ENCODE measurements around the gene TMEM42.
"Not testable (repeated sequence)": the region's sequence is repeated elsewhere in the genome, so short reads cannot be mapped to it uniquely, and the experiment has no call there.

The TMEM42 gene

DNA sequence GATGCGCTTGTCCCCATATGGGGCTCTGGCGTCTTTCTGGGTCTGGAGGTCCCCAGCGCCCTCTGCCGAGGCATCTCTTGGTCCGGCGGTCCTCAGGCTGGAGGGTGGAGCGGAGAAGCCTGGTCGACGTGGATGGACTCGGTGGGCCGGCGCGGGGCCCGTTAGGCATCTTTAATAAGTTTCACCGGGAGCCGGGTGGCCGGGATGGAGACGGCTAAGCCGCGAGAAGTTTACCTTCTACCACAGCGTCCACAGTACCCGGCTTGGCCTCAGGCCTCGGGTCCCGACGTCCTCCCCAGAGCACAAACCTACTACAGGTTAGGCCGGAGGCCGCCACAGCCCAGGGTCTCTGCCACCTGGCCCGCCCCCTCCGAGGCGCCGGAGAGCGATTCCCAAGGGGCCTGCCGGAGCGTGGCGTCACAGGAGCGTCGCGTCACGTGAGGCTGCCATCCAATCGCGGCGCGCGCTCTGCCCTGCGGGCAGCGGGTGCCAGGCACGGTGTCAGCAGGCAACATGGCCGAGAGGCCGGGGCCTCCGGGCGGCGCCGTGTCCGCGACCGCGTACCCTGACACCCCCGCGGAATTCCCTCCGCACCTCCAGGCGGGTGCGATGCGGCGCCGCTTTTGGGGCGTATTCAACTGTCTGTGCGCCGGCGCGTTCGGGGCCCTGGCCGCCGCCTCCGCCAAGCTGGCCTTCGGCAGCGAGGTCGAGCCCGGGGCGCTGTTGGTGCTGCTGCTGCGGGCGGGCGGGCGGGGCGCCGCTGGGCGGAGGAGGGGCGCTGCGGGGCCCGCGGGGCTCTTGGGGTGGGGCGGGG lies at the start of gene TMEM42:
TMEM42 (plus strand) TSS at position 501 of the 814 bp plus-strand sequence; CDS start at position 514, 13 bp downstream.
- H3K4me1 Mint-ChIP-seq (ENCODE audit: low read depth): peaks cover 32% of the 10 kb centered on the region
- H3K36me3 Mint-ChIP-seq (ENCODE audit: low read depth): peaks cover 10% of the 10 kb centered on the region
- H3K27me3 Mint-ChIP-seq (ENCODE audit: low read depth): no peaks in the 10 kb centered on the region
- H3K9me3 Mint-ChIP-seq: no peaks in the 10 kb centered on the region
- peak within 1 kb of the TSS; percentile 88 for H3K4me3 Mint-ChIP-seq
- H3K27ac Mint-ChIP-seq: peak within 1 kb of the TSS; percentile 93
- DNase-seq (ENCODE audit: low spot score): peak; percentile 90

DNA sequence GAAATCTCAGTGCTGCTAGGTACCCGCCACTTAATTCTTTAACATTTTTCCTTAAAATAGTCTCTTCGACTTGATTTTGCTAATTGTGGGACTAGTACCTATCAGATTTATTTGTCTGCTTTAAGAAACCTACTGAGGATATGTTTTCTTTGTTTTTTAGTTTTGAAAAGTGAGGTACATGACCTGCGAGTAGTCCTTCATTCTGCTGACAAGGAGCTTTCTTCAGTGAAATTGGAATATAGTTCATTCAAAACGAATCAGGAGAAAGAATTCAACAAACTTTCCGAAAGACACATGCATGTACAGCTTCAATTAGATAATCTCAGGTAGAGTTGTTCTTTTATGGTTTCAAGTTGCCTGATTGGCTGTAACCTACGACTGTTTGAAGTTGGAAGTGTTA lies 47.0 kb upstream of the TMEM42 start:
- no peak for DNase-seq (ENCODE audit: low spot score)
- no peaks in the 10 kb centered on the region for H3K4me1 Mint-ChIP-seq (ENCODE audit: low read depth)
- no peaks in the 10 kb centered on the region for H3K27me3 Mint-ChIP-seq (ENCODE audit: low read depth)
- H3K9me3 Mint-ChIP-seq: peaks cover 26% of the 10 kb centered on the region
- H3K4me3 Mint-ChIP-seq: no peak overlapping the region
- H3K27ac Mint-ChIP-seq: no peak overlapping the region
- H3K36me3 Mint-ChIP-seq (ENCODE audit: low read depth): peaks cover 70% of the 10 kb centered on the region

DNA sequence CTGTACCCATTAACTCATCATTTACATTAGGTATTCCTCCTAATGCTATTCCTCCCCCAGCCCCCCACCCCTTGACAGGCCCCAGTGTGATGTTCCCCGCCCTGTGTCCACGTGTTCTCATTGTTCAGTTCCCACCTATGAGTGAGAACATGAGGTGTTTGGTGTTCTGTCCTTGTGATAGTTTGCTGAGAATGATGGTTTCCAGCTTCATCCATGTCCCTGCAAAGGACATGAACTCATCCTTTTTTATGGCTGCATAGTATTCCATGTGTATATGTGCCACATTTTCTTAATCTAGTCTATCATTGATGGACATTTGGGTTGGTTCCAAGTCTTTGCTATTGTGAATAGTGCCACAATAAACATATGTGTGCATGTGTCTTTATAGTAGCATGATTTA lies 45.4 kb upstream of the TMEM42 start:
- not testable (repeated sequence) for H3K4me1 Mint-ChIP-seq (ENCODE audit: low read depth); DNase-seq (ENCODE audit: low spot score); H3K27ac Mint-ChIP-seq; H3K27me3 Mint-ChIP-seq (ENCODE audit: low read depth); H3K4me3 Mint-ChIP-seq
- Mint-ChIP-seq H3K36me3 (ENCODE audit: low read depth) (peaks cover 76% of the 10 kb centered on the region), H3K9me3 (peaks cover 26% of the 10 kb centered on the region)

DNA sequence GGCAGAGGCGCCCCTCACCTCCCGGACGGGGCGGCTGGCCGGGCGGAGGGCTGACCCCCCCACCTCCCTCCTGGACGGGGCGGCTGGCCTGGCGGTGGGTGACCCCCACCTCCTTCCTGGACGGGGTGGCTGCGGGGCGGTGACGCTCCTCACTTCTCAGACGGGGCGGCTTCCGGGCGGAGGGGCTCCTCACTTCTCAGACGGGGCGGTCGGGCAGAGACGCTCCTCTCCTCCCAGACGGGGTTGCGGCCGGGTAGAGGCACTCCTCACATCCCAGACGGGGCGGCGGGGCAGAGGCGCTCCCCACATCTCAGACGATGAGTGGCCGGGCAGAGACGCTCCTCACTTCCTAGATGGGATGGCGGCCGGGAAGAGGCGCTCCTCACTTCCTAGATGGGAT lies 40.5 kb upstream of the TMEM42 start:
- H3K27me3 Mint-ChIP-seq (ENCODE audit: low read depth): not testable (repeated sequence)
- peaks cover 79% of the 10 kb centered on the region for H3K36me3 Mint-ChIP-seq (ENCODE audit: low read depth)

DNA sequence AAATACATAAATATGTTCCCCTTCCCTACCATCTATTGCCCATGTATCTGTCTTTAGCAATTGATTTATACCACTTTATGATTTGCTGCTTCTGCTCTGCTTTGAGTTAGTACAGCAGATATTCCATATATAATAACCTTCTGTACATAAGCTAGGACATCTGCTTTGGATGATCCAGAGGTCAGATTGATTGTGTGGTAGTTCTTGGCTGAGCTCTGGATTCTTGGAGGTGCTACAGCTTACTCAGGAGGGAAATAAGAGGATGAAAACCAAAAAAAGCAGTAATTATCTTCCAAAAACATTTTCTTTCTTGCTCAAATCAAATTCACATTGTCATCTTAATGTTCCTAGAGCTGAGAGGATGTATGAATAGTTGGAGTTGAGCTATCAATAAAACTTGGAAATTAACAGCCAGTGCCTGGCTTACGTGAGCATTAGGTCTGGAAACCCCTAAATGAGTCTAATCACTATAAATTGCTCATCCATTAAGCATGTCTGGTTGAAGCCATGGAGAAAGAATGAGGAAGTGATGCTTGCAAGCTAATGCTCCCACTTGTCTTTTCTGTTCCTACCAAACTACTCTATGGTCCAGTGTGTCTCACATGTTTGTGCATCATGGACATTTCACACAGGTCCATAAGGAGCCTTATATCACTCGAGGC lies 36.3 kb upstream of the TMEM42 start:
- Mint-ChIP-seq H3K4me3 (no peak overlapping the region), H3K27me3 (ENCODE audit: low read depth) (no peaks in the 10 kb centered on the region), H3K9me3 (peaks cover 9% of the 10 kb centered on the region), H3K36me3 (ENCODE audit: low read depth) (peaks cover 66% of the 10 kb centered on the region), H3K4me1 (ENCODE audit: low read depth) (no peaks in the 10 kb centered on the region), H3K27ac (no peak overlapping the region)
- DNase-seq (ENCODE audit: low spot score): no peak

More for the DNA sequence above, 40.5 kb upstream of the TMEM42 start:
- H3K27ac Mint-ChIP-seq; H3K4me3 Mint-ChIP-seq; H3K4me1 Mint-ChIP-seq (ENCODE audit: low read depth); DNase-seq (ENCODE audit: low spot score): not testable (repeated sequence)
- peaks cover 35% of the 10 kb centered on the region for H3K9me3 Mint-ChIP-seq

DNA sequence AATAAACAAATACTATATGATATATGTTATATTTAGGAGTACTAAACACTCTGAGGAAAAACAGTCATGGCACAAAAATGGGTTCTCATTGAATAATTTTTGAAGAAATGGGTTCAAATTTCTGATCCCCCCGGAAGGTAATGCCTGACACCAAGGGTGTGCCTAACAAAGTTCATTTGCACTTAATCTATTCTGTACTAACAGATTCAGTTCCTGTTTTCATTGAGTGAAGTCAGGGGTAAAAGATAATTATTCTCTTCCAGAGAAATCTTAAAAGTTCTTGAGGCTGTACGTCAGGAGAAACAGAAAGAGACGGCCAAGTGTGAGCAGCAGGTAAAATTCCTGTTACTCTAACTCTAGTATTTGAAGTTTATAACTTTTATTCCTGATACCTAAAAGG lies 34.5 kb upstream of the TMEM42 start:
- Mint-ChIP-seq H3K4me3 (no peak overlapping the region), H3K36me3 (ENCODE audit: low read depth) (peaks cover 69% of the 10 kb centered on the region), H3K27ac (no peak overlapping the region), H3K9me3 (peaks cover 6% of the 10 kb centered on the region), H3K4me1 (ENCODE audit: low read depth) (no peaks in the 10 kb centered on the region), H3K27me3 (ENCODE audit: low read depth) (no peaks in the 10 kb centered on the region)
- no peak for DNase-seq (ENCODE audit: low spot score)

DNA sequence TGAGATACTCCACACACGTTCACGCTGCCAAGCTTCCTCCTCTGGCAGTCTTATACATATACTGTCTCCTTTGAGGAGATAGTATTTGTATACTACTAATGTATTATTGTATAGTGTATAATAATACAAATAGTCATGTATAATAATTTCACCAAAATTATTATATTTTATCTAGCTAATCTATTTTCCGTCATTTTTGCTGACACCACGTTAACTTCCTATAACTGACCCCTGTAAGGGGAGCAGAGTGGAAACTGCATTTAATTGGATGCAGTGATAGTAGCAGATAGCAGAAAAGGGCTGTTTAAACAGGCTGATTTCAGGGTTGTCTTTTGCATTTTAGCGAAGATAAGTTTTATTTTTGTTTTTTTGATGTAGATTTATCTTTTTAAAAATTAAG lies 30.5 kb upstream of the TMEM42 start:
- H3K36me3 Mint-ChIP-seq (ENCODE audit: low read depth): peaks cover 65% of the 10 kb centered on the region
- H3K27me3 Mint-ChIP-seq (ENCODE audit: low read depth): no peaks in the 10 kb centered on the region
- H3K9me3 Mint-ChIP-seq: peaks cover 6% of the 10 kb centered on the region
- H3K4me1 Mint-ChIP-seq (ENCODE audit: low read depth): no peaks in the 10 kb centered on the region
- no peak overlapping the region for H3K4me3 Mint-ChIP-seq
- DNase-seq (ENCODE audit: low spot score): no peak
- no peak overlapping the region for H3K27ac Mint-ChIP-seq

DNA sequence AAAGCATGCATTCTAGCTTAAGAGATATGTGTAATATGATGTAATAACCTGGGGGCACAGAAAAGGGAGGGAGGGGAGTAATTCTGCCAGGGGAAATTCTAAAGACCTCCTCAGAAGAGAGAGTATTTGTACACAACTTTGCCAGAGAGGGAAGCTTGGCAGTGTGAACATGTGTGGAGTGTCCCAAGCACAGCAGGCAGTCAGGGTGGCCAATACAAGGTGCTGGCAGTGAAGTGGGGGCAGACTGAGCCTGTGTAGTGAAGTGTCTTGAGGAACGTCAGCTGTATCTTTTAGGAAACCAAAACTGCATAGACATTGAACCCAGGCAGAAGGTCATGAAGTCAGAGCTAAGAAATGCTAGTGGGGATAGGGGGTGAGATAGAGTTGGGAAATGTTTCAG lies 29.7 kb upstream of the TMEM42 start:
- H3K9me3 Mint-ChIP-seq: peaks cover 14% of the 10 kb centered on the region
- no peak for DNase-seq (ENCODE audit: low spot score)
- no peak overlapping the region for H3K4me3 Mint-ChIP-seq
- H3K4me1 Mint-ChIP-seq (ENCODE audit: low read depth): no peaks in the 10 kb centered on the region
- no peaks in the 10 kb centered on the region for H3K27me3 Mint-ChIP-seq (ENCODE audit: low read depth)
- no peak overlapping the region for H3K27ac Mint-ChIP-seq
- H3K36me3 Mint-ChIP-seq (ENCODE audit: low read depth): peaks cover 67% of the 10 kb centered on the region

DNA sequence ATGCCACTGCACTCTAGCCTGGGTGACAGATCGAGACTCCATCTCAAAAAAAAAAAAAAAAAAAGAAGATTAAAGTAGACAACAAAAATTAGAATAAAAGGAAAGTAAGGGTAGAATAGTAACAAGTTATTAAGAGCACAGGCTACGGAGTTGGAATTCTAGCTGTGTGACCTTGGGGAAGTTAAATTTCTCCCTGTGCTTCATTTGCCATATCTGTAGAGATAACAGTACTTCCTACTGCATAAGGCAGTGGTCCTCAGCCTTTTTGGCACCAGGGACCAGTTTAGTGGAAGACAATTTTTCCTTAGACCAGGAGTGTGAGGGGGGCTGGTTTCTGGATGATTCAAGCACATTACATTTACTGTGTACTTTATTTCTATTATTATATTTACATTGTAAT lies 28.7 kb upstream of the TMEM42 start:
- no peaks in the 10 kb centered on the region for H3K4me1 Mint-ChIP-seq (ENCODE audit: low read depth)
- peaks cover 70% of the 10 kb centered on the region for H3K36me3 Mint-ChIP-seq (ENCODE audit: low read depth)
- H3K4me3 Mint-ChIP-seq: no peak overlapping the region

DNA sequence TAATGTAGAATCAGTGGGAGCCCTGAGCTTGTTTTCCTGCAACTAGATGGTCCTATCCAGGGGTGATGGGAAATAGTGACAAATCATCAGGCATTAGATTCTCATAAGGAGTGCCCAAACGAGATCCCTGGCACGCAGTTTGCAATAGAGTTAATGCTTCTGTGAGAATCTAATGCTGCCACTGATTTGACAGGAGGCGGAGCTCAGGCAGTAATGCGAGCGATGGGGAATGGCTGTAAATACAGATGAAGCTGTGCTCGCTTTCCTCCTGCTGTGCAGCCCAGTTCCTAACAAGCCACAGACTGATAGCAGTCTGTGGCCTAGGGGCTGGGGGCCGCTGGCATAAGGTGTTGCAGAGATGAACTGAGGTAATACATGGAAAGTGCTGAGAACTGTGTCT lies 28.3 kb upstream of the TMEM42 start:
- H3K27me3 Mint-ChIP-seq (ENCODE audit: low read depth): no peaks in the 10 kb centered on the region
- peaks cover 71% of the 10 kb centered on the region for H3K36me3 Mint-ChIP-seq (ENCODE audit: low read depth)
- no peak for DNase-seq (ENCODE audit: low spot score)
- peaks cover 22% of the 10 kb centered on the region for H3K9me3 Mint-ChIP-seq
- no peak overlapping the region for H3K4me3 Mint-ChIP-seq
- H3K27ac Mint-ChIP-seq: no peak overlapping the region
- H3K4me1 Mint-ChIP-seq (ENCODE audit: low read depth): no peaks in the 10 kb centered on the region

More for the DNA sequence above, 28.7 kb upstream of the TMEM42 start:
- Mint-ChIP-seq H3K27ac (no peak overlapping the region), H3K27me3 (ENCODE audit: low read depth) (no peaks in the 10 kb centered on the region), H3K9me3 (peaks cover 22% of the 10 kb centered on the region)
- DNase-seq (ENCODE audit: low spot score): no peak

DNA sequence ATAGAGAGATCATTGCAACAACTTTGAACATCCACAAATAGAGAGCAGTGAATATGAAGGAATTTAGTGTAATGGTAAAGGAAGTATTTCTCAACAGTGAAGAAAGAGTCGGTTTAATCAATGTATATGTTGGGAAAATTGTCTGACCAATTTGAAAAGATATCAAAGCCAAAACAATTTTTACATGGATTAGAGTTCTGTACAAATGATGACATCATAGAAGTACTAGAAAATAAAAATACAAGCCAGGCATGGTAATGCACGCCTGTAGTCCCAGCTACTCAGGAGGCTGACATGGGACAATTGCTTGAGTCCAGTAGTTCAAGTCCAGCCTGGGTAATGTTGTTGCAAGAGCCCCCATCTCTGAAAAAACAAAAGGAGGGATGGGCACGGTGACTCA lies 26.0 kb upstream of the TMEM42 start:
- peaks cover 73% of the 10 kb centered on the region for H3K36me3 Mint-ChIP-seq (ENCODE audit: low read depth)
- H3K27me3 Mint-ChIP-seq (ENCODE audit: low read depth): no peaks in the 10 kb centered on the region

DNA sequence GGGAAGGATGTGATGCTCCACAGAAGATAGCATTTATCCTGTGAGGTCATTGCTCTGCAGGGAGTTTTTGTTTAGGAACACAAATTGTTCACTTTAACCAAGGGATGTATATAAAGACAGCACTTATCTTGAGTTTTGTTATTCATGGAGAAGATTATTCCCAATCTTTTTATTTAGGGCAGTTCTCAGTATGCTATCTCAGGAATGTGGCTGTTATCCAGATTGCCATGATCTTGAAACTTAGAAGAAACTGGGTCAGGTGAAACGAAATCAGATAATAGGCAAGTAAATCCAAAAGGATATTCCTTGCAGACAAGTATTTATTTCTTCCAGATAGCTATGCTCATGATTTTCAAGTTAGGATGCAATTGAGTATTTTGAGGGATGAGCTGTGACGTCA lies 19.3 kb upstream of the TMEM42 start:
- peaks cover 63% of the 10 kb centered on the region for H3K36me3 Mint-ChIP-seq (ENCODE audit: low read depth)
- no peak for DNase-seq (ENCODE audit: low spot score)
- H3K27ac Mint-ChIP-seq: no peak overlapping the region
- no peak overlapping the region for H3K4me3 Mint-ChIP-seq
- peaks cover 4% of the 10 kb centered on the region for H3K9me3 Mint-ChIP-seq
- no peaks in the 10 kb centered on the region for H3K27me3 Mint-ChIP-seq (ENCODE audit: low read depth)
- H3K4me1 Mint-ChIP-seq (ENCODE audit: low read depth): no peaks in the 10 kb centered on the region

More for the DNA sequence above, 26.0 kb upstream of the TMEM42 start:
- peaks cover 22% of the 10 kb centered on the region for H3K9me3 Mint-ChIP-seq
- no peaks in the 10 kb centered on the region for H3K4me1 Mint-ChIP-seq (ENCODE audit: low read depth)
- H3K4me3 Mint-ChIP-seq: no peak overlapping the region
- H3K27ac Mint-ChIP-seq: no peak overlapping the region
- DNase-seq (ENCODE audit: low spot score): no peak

DNA sequence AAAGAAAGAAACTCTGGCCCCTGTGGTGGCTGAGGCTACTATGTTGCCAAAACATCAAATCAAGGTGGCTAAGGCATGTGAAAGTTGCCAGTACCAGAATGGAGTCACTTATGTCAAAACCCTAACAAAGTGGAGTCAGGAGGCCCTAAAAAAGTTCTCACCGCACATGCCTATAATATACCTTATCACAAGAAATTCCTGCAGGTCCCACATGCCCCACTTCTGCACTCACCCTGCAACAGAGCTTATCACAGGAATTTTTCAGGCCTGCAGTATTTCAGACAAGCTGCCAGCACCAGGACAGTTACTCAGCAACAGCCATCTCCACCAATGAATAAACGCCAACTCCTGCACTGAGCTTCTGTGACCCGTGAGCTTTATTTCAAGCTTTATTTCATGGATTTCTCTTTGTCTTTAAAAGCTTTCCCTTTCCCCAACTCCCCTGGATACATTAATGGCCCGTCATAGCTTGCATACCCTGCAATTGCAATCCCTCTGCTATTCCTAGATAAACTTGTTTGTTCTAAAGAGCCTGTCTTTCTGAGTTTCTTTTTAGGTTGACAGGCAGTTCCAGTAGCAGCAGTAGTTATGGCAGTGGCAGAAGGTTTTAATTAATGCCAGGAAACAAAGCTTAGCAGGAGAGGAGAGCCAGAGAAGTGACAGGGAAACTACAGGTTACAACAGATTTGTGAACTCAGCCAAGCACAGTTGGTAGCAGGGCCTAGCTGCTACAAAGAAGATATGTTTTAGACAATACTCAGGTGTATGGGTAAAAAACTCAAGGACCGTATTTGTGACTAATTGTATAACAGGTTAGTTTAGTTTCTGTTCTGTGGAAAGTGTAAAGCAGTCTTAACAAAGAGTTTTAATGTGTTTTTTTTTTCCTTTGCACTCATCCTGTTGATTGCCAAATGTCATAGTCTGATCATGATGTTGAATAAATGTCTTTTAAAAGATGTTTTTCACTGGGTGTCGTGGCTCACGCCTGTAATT lies 15.9 kb upstream of the TMEM42 start:
- H3K27ac Mint-ChIP-seq: no peak overlapping the region
- H3K4me1 Mint-ChIP-seq (ENCODE audit: low read depth): no peaks in the 10 kb centered on the region
- peaks cover 44% of the 10 kb centered on the region for H3K36me3 Mint-ChIP-seq (ENCODE audit: low read depth)
- no peaks in the 10 kb centered on the region for H3K27me3 Mint-ChIP-seq (ENCODE audit: low read depth)
- H3K4me3 Mint-ChIP-seq: no peak overlapping the region
- DNase-seq (ENCODE audit: low spot score): no peak
- H3K9me3 Mint-ChIP-seq: no peaks in the 10 kb centered on the region

Measured in T-helper 2 cell treated with Interferon-gamma antibody and Interleukin-4, amounts not matched to agents 5 μg/mL and 100 μg/mL, for 36 hours (primary cell).